ENCODE measurements around the gene OR5H1. TPM values are rescaled to one million over a fixed set of nuclear protein-coding genes. Genes with fewer than 3 reads are reported as not detected.

The OR5H1 gene
- total RNA-seq, 2 donors from 2014 or later, result not detected

DNA sequence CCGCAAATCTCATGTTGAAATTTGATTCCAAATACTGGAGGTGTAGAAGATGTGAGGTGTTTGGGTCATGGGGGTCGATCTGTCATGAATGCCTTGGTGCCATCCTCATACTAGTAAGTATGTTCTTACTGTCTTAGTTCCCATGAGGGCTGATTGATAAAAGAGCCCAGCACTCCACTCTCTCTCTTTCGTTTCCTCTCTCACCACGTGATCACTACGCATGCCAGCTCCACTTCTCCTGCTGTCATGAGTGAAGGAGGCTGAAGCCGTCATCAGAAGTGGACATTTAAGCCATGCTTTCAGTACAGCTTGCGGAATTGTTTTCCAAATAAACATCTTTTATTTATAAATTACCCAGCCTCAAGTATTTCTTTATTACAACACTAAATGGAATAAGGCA, 42.1 kb downstream of the OR5H1 start:
- Histone ChIP-seq H3K27ac (no peak overlapping the region), H3K9me3 (no peaks in the 10 kb centered on the region), H3K27me3 (no peaks in the 10 kb centered on the region), H3K4me3 (no peak overlapping the region), H3K4me1 (no peaks in the 10 kb centered on the region), H3K36me3 (no peaks in the 10 kb centered on the region)
- TF ChIP-seq, protein P1, sequence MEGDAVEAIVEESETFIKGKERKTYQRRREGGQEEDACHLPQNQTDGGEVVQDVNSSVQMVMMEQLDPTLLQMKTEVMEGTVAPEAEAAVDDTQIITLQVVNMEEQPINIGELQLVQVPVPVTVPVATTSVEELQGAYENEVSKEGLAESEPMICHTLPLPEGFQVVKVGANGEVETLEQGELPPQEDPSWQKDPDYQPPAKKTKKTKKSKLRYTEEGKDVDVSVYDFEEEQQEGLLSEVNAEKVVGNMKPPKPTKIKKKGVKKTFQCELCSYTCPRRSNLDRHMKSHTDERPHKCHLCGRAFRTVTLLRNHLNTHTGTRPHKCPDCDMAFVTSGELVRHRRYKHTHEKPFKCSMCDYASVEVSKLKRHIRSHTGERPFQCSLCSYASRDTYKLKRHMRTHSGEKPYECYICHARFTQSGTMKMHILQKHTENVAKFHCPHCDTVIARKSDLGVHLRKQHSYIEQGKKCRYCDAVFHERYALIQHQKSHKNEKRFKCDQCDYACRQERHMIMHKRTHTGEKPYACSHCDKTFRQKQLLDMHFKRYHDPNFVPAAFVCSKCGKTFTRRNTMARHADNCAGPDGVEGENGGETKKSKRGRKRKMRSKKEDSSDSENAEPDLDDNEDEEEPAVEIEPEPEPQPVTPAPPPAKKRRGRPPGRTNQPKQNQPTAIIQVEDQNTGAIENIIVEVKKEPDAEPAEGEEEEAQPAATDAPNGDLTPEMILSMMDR (IDR thresholded peaks at IDR 0.05), result no peak
- no peak for DNase-seq (ENCODE audit: low spot score)

DNA sequence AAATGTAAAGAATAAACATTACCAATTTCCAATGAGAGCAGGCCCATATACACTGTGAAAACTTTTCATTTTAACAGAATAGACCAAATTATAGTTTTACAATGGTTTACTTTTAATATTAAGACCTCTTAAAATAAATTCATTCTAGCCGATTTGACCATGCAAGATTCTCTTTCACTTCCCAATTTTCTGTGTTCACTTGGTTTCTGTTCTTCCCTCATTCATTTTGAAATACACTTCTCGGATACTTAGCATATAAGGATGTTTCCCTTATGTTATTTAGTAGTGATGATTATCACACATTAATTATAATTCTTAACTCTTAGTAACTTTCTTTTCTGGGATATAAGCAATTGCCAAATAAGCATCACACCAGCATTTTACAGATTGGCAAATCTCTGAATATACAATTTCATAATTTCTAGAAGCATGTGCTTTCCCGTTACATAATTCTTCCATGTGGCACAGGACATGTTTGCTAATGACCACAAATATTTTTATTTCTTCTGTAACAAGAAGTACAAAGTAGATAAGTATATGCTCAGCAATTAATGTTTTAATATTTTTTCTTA, 49.9 kb downstream of the OR5H1 start:
- H3K27ac ChIP-seq, result no peak overlapping the region
- TF ChIP-seq, protein P1 (IDR thresholded peaks at IDR 0.05), result no peak

DNA sequence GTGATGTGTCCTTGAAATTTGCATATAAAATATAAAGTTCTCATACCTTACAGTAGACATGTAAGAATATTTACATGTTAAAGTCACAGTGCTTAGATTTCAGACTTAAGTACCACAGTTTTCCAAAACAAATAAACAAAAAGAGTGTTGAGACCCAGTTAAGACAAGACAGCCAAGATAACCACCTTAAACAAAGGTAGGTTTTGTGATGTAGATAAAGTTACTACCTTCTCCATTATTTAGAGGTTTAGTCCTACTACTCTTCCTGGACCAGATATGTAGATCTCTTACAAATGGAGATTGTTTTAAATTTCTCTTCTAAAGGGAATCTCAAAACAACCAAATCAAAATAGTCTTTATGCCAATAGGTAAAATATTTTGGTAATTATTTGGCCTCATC, 51.7 kb downstream of the OR5H1 start:
- TF ChIP-seq, protein P1 (IDR thresholded peaks at IDR 0.05), result no peak
- H3K4me1 ChIP-seq, result no peaks in the 10 kb centered on the region
- H3K27me3 ChIP-seq, result no peaks in the 10 kb centered on the region
- no peak for DNase-seq (ENCODE audit: low spot score)
- H3K4me3 ChIP-seq, result no peak overlapping the region
- H3K27ac ChIP-seq, result no peak overlapping the region
- H3K36me3 ChIP-seq, result no peaks in the 10 kb centered on the region
- no peaks in the 10 kb centered on the region for H3K9me3 ChIP-seq

More for the DNA sequence above, 49.9 kb downstream of the OR5H1 start:
- no peak for DNase-seq (ENCODE audit: low spot score)
- H3K36me3 ChIP-seq, result no peaks in the 10 kb centered on the region
- no peaks in the 10 kb centered on the region for H3K9me3 ChIP-seq
- no peak overlapping the region for H3K4me3 ChIP-seq
- no peaks in the 10 kb centered on the region for H3K27me3 ChIP-seq
- no peaks in the 10 kb centered on the region for H3K4me1 ChIP-seq

DNA sequence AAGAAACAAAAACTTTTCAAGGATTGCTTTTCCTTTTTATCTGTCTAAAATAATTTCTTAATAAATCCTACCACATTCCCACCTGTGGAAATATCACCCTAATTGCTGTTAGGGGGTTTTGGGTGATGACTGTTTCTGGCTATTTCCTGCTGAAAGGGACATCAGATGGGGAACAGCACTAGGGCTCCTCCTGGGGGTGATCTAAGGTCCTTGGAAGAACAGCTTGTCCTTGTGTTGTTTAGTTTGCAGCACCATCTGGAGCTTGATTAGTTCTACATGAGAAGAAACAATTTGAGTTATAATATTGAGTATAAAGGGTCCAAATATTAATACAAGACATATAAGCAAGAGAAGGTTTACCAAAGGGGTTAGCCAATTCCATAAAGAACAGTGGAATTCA, 54.7 kb downstream of the OR5H1 start:
- no peak for DNase-seq (ENCODE audit: low spot score)
- Histone ChIP-seq H3K27ac (no peak overlapping the region), H3K27me3 (no peaks in the 10 kb centered on the region), H3K9me3 (no peaks in the 10 kb centered on the region), H3K4me1 (no peaks in the 10 kb centered on the region), H3K4me3 (no peak overlapping the region), H3K36me3 (no peaks in the 10 kb centered on the region)
- TF ChIP-seq, protein P1 (IDR thresholded peaks at IDR 0.05), result no peak

Other genes starting within 250 kb of the OR5H1 start
- gene RIOX2, start 158.3 kb upstream of the OR5H1 start, total RNA-seq, result 10 to 100 TPM in 1 of 2 donors, 1 to 10 TPM in 1; 9.5 to 13.6 TPM
- gene GABRR3, start 95.4 kb upstream of the OR5H1 start, total RNA-seq, result not detected
- not detected for gene OR5AC2, start 43.5 kb upstream of the OR5H1 start, total RNA-seq
- not detected for gene OR5H14, start 16.8 kb downstream of the OR5H1 start, total RNA-seq
- gene OR5H15, start 36.0 kb downstream of the OR5H1 start, total RNA-seq, result not detected
- not detected for gene OR5H6, start 133.5 kb downstream of the OR5H1 start, total RNA-seq
- not detected for gene OR5H2, start 151.8 kb downstream of the OR5H1 start, total RNA-seq
- not detected for gene OR5K4, start 223.1 kb downstream of the OR5H1 start, total RNA-seq